MM.1S (cell line): Measurements from ENCODE around the gene SNX19.

ENCODE experiments used
- CTCF ChIP-seq: fragments of 300-600 bp; sonication (generic); IDR thresholded peaks from 2 replicates; pipeline ENCODE4 v1.5.1; 2016; ENCODE audit warnings: antibody characterized with exemption, low read length, mixed read lengths
- EZH2 ChIP-seq: fragments of 300-600 bp; sonication (generic); optimal IDR thresholded peaks from 2 replicates; pipeline ENCODE3; 2017; ENCODE audit warnings: low read depth, mild to moderate bottlenecking, antibody characterized with exemption, low read length, mixed read lengths

DNA sequence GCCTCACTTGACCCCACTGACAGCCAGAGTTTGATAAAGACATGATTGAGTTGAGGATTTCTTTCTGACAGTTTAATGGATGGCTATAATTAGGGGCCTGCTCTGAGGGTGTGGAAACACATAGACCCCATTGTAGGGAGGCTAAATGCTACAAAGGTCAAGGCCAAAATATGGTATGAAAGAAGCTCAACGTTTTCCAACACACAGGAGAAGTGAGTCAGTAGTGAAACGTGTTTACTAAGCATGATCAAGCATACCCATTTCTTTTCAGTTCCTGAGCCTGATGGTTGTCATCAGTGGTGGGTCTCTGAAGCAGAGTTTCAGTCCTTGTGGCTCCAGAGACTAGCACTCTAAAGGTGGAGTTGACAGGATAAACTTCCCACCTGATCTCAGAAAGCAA is 69.7 kb downstream of the SNX19 start:
- TF ChIP-seq CTCF = no peak
- TF ChIP-seq EZH2 = no peak
